ENCODE measurements around the gene JOSD2.

- TF ChIP-seq CTCF (IDR thresholded peaks at IDR 0.05) (no peak), POLR2A (IDR thresholded peaks at IDR 0.05) (no peak)
Observed at GRCh38 chr19:50495020-50495531, 15.9 kb downstream of the JOSD2 start.

Measured in esophagus squamous epithelium (tissue), 4 donors.